Upper lobe of left lung (tissue), 4 donors: ENCODE measurements around the gene CHMP6.

ENCODE experiments used
- EP300 ChIP-seq, 4 donors: sonication (generic); formaldehyde crosslinking; IDR thresholded peaks; one replicate each; pipeline ENCODE4 v1.5.1; 2017; ENCODE audit warnings: antibody characterized with exemption in 4 of 4, control low read depth in 2 of 4
- POLR2A ChIP-seq, 4 donors: fragments of 450-650 bp; IDR thresholded peaks; one replicate each; pipeline ENCODE4 v1.5.1; 2016 to 2017; ENCODE audit warnings: antibody characterized with exemption in 4 of 4, mild to moderate bottlenecking in 2 of 4
- POLR2AphosphoS5 ChIP-seq, 2 donors: sonication (generic); formaldehyde crosslinking; IDR thresholded peaks; one replicate each; pipeline ENCODE4 v1.5.1; 2017; ENCODE audit warnings: antibody characterized with exemption in 2 of 2
- TF ChIP-seq, protein P1 (sequence below), 6 experiments: fragments of 450-650 bp in 4 of 6; fragments of 200-600 bp in 2 of 6; sonication (generic) in 2 of 6; IDR thresholded peaks; one replicate each; pipeline ENCODE4 v1.5.1; 2016 to 2019; ENCODE audit warnings: antibody characterized with exemption in 6 of 6

DNA sequence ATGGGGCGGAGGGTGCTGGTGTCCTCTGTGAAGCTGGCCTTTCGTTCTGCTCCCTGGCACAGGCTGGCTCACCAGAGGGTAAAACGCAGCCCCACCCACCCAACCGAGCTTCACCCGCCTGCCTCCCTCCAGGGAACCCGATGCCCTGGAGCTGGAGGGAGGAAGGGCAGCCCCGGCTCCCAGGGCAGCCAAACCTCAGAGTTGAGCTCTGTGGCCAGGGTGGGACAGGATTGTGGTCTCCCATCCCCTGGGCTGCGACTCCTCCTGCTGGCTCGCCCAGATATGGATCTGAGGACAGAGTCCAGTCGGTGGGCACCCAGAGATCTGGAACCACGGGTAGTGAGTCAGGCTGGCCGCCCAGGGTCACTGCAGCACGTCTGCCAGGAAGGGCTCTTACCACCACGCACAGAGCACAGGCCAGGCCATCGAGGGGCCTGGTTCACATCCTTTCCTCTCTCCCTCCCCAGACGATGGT, 42.6 kb upstream of the CHMP6 start:
- no peak for TF ChIP-seq EP300 (IDR thresholded peaks at IDR 0.05)
- TF ChIP-seq, protein P1, sequence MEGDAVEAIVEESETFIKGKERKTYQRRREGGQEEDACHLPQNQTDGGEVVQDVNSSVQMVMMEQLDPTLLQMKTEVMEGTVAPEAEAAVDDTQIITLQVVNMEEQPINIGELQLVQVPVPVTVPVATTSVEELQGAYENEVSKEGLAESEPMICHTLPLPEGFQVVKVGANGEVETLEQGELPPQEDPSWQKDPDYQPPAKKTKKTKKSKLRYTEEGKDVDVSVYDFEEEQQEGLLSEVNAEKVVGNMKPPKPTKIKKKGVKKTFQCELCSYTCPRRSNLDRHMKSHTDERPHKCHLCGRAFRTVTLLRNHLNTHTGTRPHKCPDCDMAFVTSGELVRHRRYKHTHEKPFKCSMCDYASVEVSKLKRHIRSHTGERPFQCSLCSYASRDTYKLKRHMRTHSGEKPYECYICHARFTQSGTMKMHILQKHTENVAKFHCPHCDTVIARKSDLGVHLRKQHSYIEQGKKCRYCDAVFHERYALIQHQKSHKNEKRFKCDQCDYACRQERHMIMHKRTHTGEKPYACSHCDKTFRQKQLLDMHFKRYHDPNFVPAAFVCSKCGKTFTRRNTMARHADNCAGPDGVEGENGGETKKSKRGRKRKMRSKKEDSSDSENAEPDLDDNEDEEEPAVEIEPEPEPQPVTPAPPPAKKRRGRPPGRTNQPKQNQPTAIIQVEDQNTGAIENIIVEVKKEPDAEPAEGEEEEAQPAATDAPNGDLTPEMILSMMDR (IDR thresholded peaks at IDR 0.05) = no peak
- TF ChIP-seq POLR2A (IDR thresholded peaks at IDR 0.05) = no peak
- TF ChIP-seq POLR2AphosphoS5 (IDR thresholded peaks at IDR 0.05) = no peak
